HT-29 (cell line): ENCODE data around the gene TEDDM1. TPM values are rescaled to one million over a fixed set of nuclear protein-coding genes. Genes with fewer than 3 reads are reported as not detected.
"Not testable (repeated sequence)": the region's sequence is repeated elsewhere in the genome, so short reads cannot be mapped to it uniquely, and the experiment has no call there.

Experiments used
- DNase-seq: peaks from one replicate; pipeline ENCODE4 v3.0.0-alpha.2; 2015; ENCODE audit warnings: low spot score
- total RNA-seq: library from RNA; depleted of rRNA; stranded (reverse); fragments of >200 nt; shearing (Covaris generic); gene quantifications from 2 replicates; pipeline ENCODE4 v1.2.3, GENCODE V29; 2014; rRNA removed

The TEDDM1 gene
- not detected in 2 replicates for total RNA-seq

- no peak for DNase-seq
Measured at GRCh38 chr1:182400567-182400966, at the start of gene TEDDM1. Gene TEDDM1 (minus strand): TSS chr1:182400667. CDS start chr1:182400485, 182 bp downstream.

GRCh38 chr1:182450087-182450486, 49.6 kb upstream of the TEDDM1 start, which contains the start of gene RGSL1:
Gene RGSL1 (plus strand): TSS chr1:182450146. CDS start chr1:182450166, 20 bp downstream.
- DNase-seq = no peak

- no peak for DNase-seq
Measured at GRCh38 chr1:182447660-182448059, 47.2 kb upstream of the TEDDM1 start.

- not testable (repeated sequence) for DNase-seq
Measured at GRCh38 chr1:182447124-182447523, 46.7 kb upstream of the TEDDM1 start.

GRCh38 chr1:182446033-182446669, 45.7 kb upstream of the TEDDM1 start:
- DNase-seq = peak; percentile 76

GRCh38 chr1:182444497-182444896, 44.0 kb upstream of the TEDDM1 start:
- no peak for DNase-seq

GRCh38 chr1:182442333-182442732, 41.9 kb upstream of the TEDDM1 start:
- no peak for DNase-seq

GRCh38 chr1:182441719-182442118, 41.3 kb upstream of the TEDDM1 start:
- DNase-seq = no peak

GRCh38 chr1:182438326-182438725, 37.9 kb upstream of the TEDDM1 start:
- no peak for DNase-seq

GRCh38 chr1:182433580-182433979, 33.1 kb upstream of the TEDDM1 start:
- no peak for DNase-seq

- DNase-seq = no peak
Measured at GRCh38 chr1:182431278-182431677, 30.8 kb upstream of the TEDDM1 start.

- DNase-seq = no peak
Measured at GRCh38 chr1:182430263-182431068, 30.0 kb upstream of the TEDDM1 start.

GRCh38 chr1:182428043-182428442, 27.6 kb upstream of the TEDDM1 start:
- DNase-seq = no peak

GRCh38 chr1:182426442-182427430, 26.3 kb upstream of the TEDDM1 start:
- no peak for DNase-seq

GRCh38 chr1:182415789-182416188, 15.3 kb upstream of the TEDDM1 start:
- DNase-seq = no peak

GRCh38 chr1:182413969-182414368, 13.5 kb upstream of the TEDDM1 start:
- DNase-seq = no peak

GRCh38 chr1:182413486-182413885, 13.0 kb upstream of the TEDDM1 start:
- DNase-seq = no peak

- no peak for DNase-seq
Measured at GRCh38 chr1:182410620-182411273, 10.3 kb upstream of the TEDDM1 start.

- no peak for DNase-seq
Measured at GRCh38 chr1:182410138-182410537, 9.7 kb upstream of the TEDDM1 start.

- DNase-seq = peak; percentile 80
Measured at GRCh38 chr1:182408435-182409075, 8.1 kb upstream of the TEDDM1 start.

- no peak for DNase-seq
Measured at GRCh38 chr1:182407724-182408123, 7.3 kb upstream of the TEDDM1 start.
